Nephron (organoid): ENCODE results near the gene KCND3.

Experiments
- H3K27ac Mint-ChIP-seq, 3 experiments: 2 replicates each; pipeline ENCODE4 v1.8.0; 2020; ENCODE audit warnings: mixed read lengths in 3 of 3, mild to moderate bottlenecking in 2 of 3, moderate library complexity in 1 of 3
- H3K27me3 Mint-ChIP-seq: 2 replicates; pipeline ENCODE4 v1.8.0; 2021; ENCODE audit warnings: low read depth, mild to moderate bottlenecking, moderate library complexity, mixed read lengths
- H3K36me3 Mint-ChIP-seq: 2 replicates; pipeline ENCODE4 v1.8.0; 2020; ENCODE audit warnings: low read depth, mixed read lengths
- H3K4me1 Mint-ChIP-seq: 2 replicates; pipeline ENCODE4 v1.8.0; 2020; ENCODE audit warnings: mixed read lengths
- H3K4me3 Mint-ChIP-seq, 3 experiments: 2 replicates each; pipeline ENCODE4 v1.8.0; 2020; ENCODE audit warnings: mild to moderate bottlenecking in 3 of 3, mixed read lengths in 3 of 3, moderate library complexity in 2 of 3
- H3K9me3 Mint-ChIP-seq: 2 replicates; pipeline ENCODE4 v1.8.0; 2020; ENCODE audit warnings: mixed read lengths
- TF ChIP-seq, protein P1 (sequence below), 3 experiments: fragments of 200-600 bp; sonication (generic); IDR thresholded peaks; one replicate each; pipeline ENCODE4 v1.5.0; 2021; ENCODE audit warnings: antibody characterized with exemption in 3 of 3; ENCODE audit not compliant: unreplicated experiment in 3 of 3

The KCND3 gene

DNA sequence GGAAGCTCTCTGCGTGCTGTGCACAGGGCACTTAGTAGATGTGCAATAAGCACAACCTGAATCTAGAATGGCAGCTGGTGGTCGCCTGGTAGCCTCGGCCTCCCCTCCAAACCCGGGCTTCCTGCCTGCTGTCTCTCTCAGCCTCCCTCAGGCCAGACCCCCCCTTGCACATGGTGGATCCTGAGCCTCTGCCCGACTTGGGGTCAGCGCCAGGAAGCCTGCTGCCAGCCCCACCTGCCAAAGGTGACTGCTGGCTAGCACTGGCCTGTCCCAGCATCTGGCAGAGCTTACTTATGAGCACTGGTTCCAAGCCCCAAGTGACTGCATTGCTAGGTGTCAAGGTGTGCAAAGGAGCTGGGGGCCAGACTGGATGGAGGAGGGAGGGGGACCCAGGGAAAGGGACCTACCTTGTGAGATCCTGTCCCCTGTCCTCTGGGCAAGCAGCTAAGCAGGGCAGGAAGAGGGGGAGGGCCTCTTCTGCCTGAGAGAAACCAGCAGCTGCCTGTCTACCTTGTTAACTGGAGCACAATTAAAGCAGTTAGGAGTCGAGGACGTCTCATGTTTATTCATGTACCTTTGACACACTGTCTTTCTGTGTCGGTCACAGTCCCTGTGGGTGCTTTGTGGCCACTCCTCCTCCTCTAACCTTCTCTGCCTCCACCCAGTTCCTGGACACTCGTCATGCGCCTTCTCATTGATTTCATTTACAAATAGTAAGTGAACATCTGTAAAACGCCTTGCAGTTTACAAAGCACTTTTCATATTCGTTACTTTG lies 132.9 kb downstream of the KCND3 start:
- Mint-ChIP-seq H3K9me3 (no peaks in the 10 kb centered on the region), H3K27me3 (peaks cover 18% of the 10 kb centered on the region), H3K27ac (no peak overlapping the region), H3K36me3 (no peaks in the 10 kb centered on the region), H3K4me1 (peaks cover 5% of the 10 kb centered on the region), H3K4me3 (no peak overlapping the region)
- TF ChIP-seq, protein P1, sequence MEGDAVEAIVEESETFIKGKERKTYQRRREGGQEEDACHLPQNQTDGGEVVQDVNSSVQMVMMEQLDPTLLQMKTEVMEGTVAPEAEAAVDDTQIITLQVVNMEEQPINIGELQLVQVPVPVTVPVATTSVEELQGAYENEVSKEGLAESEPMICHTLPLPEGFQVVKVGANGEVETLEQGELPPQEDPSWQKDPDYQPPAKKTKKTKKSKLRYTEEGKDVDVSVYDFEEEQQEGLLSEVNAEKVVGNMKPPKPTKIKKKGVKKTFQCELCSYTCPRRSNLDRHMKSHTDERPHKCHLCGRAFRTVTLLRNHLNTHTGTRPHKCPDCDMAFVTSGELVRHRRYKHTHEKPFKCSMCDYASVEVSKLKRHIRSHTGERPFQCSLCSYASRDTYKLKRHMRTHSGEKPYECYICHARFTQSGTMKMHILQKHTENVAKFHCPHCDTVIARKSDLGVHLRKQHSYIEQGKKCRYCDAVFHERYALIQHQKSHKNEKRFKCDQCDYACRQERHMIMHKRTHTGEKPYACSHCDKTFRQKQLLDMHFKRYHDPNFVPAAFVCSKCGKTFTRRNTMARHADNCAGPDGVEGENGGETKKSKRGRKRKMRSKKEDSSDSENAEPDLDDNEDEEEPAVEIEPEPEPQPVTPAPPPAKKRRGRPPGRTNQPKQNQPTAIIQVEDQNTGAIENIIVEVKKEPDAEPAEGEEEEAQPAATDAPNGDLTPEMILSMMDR (IDR thresholded peaks at IDR 0.05; ENCODE audit: unreplicated experiment in 3 of 3): no peak

DNA sequence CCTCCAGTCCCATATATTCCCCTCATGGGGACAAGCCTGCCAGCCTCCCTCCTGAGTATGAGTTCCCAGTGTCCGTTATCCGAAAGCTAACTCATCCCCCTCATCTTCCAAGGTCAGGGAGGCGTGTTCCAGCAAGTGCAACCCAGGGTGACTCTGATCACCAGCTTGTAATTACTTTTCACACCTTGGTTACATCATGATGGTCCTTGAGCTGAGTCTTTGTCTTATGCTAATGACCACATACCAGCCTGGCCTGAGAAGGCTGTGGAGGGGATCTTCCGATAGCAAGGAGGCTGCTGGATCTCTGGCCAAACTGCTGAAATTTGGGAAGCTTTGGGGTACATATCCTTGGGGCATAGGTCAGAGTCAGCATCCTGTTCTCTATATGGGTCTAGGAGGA lies 134.2 kb downstream of the KCND3 start:
- no peaks in the 10 kb centered on the region for H3K9me3 Mint-ChIP-seq
- peaks cover 20% of the 10 kb centered on the region for H3K27me3 Mint-ChIP-seq
- H3K4me1 Mint-ChIP-seq: peaks cover 5% of the 10 kb centered on the region
- H3K36me3 Mint-ChIP-seq: no peaks in the 10 kb centered on the region
- H3K4me3 Mint-ChIP-seq: no peak overlapping the region
- TF ChIP-seq, protein P1 (IDR thresholded peaks at IDR 0.05; ENCODE audit: unreplicated experiment in 3 of 3): no peak
- no peak overlapping the region for H3K27ac Mint-ChIP-seq

DNA sequence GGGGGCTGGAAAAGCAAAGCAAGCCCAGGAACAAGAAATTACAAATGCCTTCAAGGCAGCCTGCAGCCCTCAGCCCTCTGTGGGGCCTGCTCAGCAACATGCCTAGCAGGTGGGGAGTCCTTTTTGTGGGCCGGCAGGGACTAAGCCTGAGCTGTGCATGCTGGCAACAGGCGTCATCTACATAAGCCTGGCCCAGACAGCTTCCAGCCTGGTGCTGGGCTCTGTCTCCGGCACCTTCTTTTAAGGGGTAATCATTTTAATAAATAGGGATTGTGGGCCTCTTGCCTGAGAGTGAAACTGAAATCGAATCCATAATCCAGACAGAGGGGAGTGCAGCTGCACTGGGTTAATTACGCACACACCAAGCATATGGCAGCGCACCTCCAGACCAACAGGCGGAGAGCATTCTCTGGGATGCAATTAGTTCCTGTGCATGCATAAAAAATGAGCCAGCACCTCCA lies 137.2 kb downstream of the KCND3 start:
- H3K27me3 Mint-ChIP-seq: peaks cover 19% of the 10 kb centered on the region
- no peaks in the 10 kb centered on the region for H3K36me3 Mint-ChIP-seq
- no peak overlapping the region for H3K4me3 Mint-ChIP-seq
- peaks cover 5% of the 10 kb centered on the region for H3K4me1 Mint-ChIP-seq
- H3K9me3 Mint-ChIP-seq: no peaks in the 10 kb centered on the region
- TF ChIP-seq, protein P1 (IDR thresholded peaks at IDR 0.05; ENCODE audit: unreplicated experiment in 3 of 3): no peak
- no peak overlapping the region for H3K27ac Mint-ChIP-seq

DNA sequence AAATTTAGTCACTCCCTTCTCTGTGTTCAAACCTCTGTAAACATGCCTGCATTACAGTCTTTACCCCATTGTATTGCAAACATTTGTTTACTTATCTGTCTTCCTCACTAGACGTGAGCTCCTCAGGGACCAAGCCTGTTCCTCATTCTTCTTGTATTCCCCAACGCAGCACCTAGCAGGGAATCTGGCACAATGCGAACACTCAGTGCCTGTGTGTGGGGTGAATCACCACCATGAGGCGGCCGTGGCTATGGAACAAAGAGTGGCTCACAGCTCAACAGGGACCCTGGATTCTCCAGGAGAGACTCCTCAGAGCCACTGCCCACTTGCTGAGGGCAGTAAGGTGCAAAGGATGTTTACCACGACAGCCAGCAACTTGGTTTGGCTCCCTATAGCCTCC lies 137.9 kb downstream of the KCND3 start:
- H3K4me1 Mint-ChIP-seq: peaks cover 5% of the 10 kb centered on the region
- H3K27ac Mint-ChIP-seq: no peak overlapping the region
- H3K36me3 Mint-ChIP-seq: no peaks in the 10 kb centered on the region
- peaks cover 15% of the 10 kb centered on the region for H3K27me3 Mint-ChIP-seq
- TF ChIP-seq, protein P1 (IDR thresholded peaks at IDR 0.05; ENCODE audit: unreplicated experiment in 3 of 3): no peak
- H3K9me3 Mint-ChIP-seq: no peaks in the 10 kb centered on the region
- H3K4me3 Mint-ChIP-seq: no peak overlapping the region

DNA sequence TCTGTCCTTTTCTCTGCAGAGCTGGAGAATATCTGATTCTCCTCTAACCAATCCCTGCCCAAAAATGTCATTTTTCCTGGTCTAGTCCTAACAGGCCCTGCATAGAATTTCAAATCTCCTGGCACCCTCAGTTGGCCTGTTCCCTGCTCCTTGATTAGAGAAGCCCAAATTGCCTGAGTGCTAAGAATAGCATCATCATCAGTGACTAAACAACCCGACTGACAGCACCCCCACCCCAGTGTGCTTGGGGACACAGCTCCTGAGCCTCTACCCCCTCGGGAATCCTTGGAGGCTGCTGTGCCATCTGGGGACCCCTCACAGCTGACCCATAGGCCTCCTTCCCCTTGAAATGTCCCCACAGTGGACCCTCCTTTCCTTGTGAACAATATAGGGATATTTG lies 139.4 kb downstream of the KCND3 start:
- Mint-ChIP-seq H3K27me3 (peaks cover 16% of the 10 kb centered on the region), H3K4me1 (peaks cover 5% of the 10 kb centered on the region), H3K27ac (no peak overlapping the region), H3K9me3 (no peaks in the 10 kb centered on the region), H3K4me3 (no peak overlapping the region), H3K36me3 (no peaks in the 10 kb centered on the region)
- TF ChIP-seq, protein P1 (IDR thresholded peaks at IDR 0.05; ENCODE audit: unreplicated experiment in 3 of 3): no peak
